NCI-H2196 treated with DMSO at 0.1 percent for 48 hours (cell line): ENCODE data around the gene IFT52.
"Not testable (repeated sequence)": the region's sequence is repeated elsewhere in the genome, so short reads cannot be mapped to it uniquely, and the experiment has no call there.

Experiments used
- DNase-seq: peaks from one replicate; lab custom pipeline; 2025; ENCODE audit not compliant: unreplicated experiment; lab: John Stamatoyannopoulos, UW

Gene IFT52

DNA sequence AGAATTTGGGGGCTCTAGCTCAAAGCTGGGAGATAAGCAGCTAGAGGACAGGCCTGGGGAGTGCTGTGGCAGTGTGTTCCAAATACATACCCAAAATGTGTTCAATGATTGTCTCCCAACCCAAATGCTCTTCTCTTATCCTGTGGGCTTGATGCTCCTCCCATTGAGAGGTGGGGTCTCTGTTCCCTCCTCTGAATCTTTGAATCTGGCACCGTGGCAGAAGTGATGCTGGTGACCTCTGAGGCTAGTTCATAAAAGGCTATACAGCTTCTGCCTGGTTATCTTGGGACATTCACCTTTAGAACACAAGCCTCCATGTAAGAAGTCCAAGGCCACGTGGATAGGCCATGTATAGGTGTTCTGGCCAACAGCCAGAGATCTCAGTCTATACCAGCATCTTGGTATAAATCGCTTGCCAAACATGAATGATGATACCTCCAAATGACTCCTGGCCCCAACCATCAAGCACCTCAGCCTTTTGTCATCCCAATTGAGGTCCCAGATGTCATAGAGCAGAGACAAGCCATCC is 60.3 kb downstream of the IFT52 start:
- DNase-seq = no peak

DNA sequence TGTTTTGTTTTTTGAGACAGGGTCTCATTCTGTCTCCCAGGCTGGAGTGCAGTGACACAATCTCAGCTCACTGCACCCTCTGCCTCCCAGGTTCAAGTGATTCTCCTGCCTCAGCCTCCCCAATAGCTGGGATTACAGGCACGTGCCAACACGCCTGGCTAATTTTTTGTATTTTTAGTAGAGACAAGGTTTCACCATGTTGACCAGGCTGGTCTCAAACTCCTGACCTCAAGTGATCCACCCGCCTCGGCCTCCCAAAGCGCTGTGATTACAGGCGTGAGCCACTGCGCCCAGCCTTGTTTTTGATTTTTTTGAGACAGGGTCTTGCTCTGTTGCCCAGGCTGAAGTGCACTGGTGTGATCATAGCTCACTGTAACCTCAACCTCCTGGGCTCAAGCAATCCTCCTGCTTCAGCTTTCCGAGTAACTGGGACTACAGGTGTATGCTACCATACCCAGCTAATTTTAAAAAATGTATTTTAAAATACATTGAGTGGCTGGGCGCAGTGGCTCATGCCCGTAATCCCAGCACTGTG is 61.0 kb downstream of the IFT52 start:
- not testable (repeated sequence) for DNase-seq

- no peak for DNase-seq
Measured at GRCh38 chr20:43653966-43654365, 63.2 kb downstream of the IFT52 start.

DNA sequence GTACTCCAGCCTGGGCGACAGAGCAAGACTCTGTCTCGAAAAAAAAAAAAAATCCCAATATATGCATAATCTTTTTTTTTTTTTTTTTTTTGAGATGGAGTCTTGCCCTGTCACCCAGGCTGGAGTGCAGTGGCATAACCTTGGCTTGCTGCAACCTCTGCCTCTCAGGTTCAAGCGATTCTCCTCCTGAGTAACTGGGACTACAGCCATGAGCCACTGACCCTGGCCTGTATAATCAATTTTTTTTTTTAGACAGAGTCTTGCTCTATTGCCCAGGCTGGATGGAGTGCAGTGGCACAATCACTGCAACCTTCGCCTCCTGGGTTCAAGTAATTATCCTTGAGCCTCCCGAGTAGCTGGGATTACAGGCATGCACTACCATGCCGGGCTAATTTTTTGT is 64.4 kb downstream of the IFT52 start:
- not testable (repeated sequence) for DNase-seq

DNA sequence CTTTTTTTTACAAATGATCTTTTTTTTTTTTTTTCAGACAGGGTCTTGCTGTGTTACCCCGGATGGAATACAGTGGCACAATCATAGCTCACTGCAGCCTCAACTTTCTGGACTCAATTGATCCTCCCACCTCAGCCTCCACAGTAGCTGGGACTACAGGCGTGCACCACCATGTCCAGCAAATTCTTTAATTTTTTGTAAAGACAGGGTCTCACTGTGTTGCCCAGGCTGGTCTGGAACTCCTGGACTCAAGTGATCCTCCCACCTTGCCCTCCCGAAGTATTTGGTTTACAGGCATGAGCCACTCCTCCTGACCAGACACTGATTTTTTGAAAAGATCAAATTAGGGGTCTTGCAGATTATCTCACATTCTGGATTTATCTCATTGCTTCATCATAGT is 65.2 kb downstream of the IFT52 start:
- no peak for DNase-seq

DNA sequence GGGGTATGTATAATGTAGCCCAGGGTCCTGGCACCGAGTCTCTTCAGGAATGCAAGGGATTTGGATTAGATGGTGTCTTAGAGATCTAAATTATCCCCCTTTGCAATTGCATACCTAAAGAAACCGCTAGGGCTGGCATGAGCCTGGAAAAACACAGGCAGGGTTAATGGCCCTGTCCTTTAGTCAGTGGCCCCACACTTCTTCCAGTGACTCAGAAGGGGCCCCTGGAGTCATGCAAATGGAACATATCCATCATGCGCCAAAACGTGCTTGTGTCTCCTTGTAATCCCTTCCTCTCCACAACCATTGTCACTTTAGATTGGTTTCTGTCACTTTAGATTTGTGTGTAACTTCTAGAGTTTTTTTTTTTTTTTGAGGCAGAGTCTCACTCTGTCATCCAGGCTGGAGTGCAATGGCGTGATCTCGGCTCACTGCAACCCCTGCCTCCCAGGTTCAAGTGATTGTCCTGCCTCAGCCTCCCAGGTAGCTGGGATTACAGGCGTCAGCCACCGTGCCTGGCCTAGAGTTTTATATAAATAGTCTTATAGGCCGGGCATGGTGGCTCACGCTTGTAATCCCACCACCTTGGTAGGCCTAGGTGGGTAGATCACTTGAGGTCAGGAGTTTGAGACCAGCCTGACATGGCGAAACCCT is 67.5 kb downstream of the IFT52 start:
- DNase-seq = no peak

GRCh38 chr20:43658723-43659419 is 68.1 kb downstream of the IFT52 start:
- no peak for DNase-seq

- DNase-seq = no peak
Measured at GRCh38 chr20:43662943-43663655, 72.4 kb downstream of the IFT52 start.

GRCh38 chr20:43665466-43666176 is 74.9 kb downstream of the IFT52 start:
- DNase-seq = no peak

- DNase-seq = peak; percentile 37
Measured at GRCh38 chr20:43666376-43667328, 75.9 kb downstream of the IFT52 start, which contains the start of gene MYBL2. MYBL2 (plus strand) TSS chr20:43667114; CDS start chr20:43667284, 170 bp downstream.

DNA sequence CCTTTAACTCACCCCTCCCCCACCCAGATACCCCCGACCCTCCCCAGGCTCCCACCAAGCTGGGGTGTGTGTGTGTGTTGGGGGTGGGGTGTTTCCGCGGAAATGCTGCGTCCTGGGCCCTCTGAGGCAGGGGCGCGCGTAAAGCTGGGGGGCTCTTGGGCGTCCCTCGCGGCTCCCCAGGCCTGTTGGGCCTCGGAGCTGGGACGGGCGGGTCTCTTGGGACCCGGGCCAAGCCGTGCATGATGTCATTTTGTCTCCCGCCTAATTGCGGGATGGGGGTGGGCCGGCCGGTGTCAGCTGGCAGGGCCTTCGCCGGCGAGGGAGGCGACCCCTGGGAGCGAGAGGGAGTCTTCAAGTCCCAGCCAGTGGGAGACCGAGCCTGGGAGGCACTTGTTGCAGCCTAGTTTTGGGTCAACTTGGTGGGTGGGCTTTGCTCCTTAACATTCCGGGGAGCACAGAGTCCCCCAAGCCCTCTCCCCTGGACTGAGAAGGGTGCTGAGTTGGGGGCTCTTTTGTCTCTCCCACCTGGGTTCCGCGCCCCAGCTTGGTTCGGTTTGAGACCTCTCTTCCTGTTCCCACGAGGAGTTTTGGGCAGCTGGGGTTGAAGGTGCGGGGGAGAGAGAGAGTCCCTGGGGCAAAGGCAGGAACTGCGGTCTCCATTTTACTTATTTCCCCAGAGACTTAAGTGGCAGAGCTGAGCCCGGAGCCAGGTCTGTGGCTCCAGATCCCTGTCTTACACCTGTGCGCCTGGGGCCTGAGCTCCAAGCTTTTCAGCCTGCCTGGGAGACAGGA is 76.8 kb downstream of the IFT52 start:
- DNase-seq = no peak

- no peak for DNase-seq
Measured at GRCh38 chr20:43669332-43669731, 78.6 kb downstream of the IFT52 start.

- no peak for DNase-seq
Measured at GRCh38 chr20:43670423-43670822, 79.7 kb downstream of the IFT52 start.

- no peak for DNase-seq
Measured at GRCh38 chr20:43676368-43676767, 85.6 kb downstream of the IFT52 start.

GRCh38 chr20:43680981-43681380 is 90.2 kb downstream of the IFT52 start:
- no peak for DNase-seq

- no peak for DNase-seq
Measured at GRCh38 chr20:43681468-43681942, 90.8 kb downstream of the IFT52 start.

DNA sequence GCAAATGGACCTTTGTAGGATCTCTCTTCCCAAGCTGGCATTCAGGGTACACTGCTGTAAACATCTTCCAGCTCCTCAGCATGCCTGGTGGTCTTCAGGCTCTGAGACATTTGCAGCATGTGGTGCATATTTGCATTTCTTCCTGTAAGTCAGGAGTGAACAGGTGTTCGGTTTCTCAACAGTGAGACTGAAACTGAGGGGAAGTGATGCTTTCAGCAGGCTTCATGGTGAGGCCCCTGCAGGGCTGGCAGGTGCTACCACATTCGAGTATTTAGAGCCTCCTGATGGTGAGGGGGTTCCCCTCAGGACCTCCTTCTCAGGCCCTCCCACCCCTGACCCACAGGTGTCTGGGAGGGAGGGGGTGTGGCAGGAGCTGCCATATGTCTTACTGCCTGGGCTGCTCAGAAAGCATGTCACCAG is 91.3 kb downstream of the IFT52 start:
- DNase-seq = no peak

GRCh38 chr20:43682446-43682845 is 91.7 kb downstream of the IFT52 start:
- DNase-seq = no peak

DNA sequence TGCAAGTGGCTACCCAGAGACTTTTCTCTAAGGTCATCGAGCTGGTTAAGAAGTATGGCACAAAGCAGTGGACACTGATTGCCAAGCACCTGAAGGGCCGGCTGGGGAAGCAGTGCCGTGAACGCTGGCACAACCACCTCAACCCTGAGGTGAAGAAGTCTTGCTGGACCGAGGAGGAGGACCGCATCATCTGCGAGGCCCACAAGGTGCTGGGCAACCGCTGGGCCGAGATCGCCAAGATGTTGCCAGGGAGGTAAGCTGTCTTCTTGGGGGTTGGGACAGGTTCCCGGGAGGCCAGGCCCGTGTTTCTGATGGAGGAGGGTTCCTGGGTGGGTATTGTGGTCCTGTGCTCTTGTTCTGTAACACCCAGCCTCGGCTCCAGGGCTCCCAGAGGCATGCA is 96.1 kb downstream of the IFT52 start:
- no peak for DNase-seq
